NCI-H748 (cell line): ENCODE measurements around the gene GPX6.
"Not testable (repeated sequence)": the region's sequence is repeated elsewhere in the genome, so short reads cannot be mapped to it uniquely, and the experiment has no call there.

Experiments used
- DNase-seq: peaks from one replicate; lab custom pipeline; 2025; ENCODE audit not compliant: unreplicated experiment; lab: John Stamatoyannopoulos, UW

Gene GPX6

DNA sequence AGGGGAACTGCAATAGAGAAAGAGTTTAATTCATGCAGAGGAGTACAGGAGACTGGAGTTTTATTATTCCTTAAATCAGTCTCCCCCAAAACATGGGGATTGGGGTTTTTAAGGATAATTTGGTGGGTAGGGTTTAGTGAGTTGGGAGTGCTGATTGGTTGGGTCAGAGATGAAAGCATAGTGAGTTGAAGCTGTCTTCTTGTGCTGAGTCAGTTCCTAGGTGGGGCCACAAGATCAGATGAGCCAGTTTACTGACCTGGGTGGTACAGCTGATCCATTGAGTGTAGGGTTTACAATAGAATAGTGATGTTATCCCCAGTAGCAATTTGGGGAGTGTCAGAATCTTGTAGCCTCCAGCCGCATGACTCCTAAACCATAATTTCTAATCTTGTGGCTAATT lies 29.1 kb downstream of the GPX6 start:
- no peak for DNase-seq

DNA sequence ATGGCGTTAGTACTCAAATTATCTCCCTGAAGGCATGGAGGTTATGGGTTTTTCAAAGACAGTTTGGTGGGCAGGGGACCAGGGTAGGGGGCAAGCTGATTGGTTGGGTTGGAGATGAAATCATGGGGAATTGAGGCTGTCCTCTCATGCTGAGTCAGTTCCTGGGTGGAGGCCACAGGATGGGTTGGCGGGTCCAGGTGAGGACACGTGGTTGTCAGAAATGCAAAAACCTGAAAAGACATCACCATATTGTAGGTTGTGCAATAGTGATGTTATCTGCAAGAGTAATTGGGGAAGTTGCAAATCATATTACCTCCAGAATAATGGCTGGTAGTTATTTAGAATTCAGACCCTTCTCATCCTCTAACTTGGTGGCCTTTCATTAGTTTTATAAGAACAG lies 30.1 kb downstream of the GPX6 start:
- DNase-seq, result no peak

DNA sequence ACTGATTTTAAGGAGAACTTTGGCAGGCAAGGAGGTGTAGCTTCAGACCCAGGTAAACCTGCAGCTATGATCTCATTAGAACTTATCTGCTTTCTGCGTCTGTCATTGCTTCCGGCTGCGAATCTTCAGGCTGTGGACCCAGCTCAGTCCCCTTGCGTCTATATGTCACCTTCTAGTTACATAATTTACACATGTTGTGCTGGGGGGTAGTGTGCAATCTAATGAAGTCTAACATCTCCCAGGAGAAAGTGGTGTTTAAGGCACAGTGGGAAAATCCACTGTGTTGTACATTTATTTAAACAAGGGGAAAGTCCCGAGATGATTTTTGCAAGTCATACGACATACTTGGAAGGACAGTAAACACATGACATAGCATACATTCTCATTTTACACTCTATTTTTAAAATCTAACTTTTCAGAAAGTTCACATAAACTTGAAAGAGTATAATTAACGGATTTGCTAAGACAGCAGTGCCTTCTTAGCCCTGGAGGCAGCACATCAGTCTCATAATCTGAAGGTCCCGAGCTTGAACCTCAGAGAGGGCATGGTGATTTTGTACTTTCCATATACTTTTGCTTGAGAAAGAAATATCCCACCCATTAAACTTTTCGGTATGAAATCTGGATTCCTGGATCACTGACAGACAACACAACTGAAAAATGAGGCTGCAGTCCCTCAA lies 35.2 kb downstream of the GPX6 start:
- DNase-seq, result peak; percentile 26

DNA sequence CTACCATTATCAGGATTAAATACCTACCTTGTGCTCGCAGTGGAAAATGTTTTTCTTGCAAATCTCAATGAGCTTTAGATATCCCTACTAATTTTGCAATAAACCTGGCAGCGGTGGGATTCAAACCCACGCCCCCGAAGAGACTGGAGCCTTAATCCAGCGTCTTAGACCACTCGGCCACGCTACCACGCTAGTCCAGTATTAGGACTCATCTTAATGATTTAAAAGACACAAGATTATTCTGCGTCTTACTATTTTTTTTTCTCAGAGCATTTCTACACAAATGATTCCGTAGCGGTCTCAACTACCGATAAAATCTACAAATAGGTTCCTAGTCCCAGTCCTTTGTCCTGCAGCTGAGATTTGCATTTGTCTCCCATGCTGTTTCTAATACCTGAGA lies 37.1 kb downstream of the GPX6 start:
- peak; percentile 43 for DNase-seq

DNA sequence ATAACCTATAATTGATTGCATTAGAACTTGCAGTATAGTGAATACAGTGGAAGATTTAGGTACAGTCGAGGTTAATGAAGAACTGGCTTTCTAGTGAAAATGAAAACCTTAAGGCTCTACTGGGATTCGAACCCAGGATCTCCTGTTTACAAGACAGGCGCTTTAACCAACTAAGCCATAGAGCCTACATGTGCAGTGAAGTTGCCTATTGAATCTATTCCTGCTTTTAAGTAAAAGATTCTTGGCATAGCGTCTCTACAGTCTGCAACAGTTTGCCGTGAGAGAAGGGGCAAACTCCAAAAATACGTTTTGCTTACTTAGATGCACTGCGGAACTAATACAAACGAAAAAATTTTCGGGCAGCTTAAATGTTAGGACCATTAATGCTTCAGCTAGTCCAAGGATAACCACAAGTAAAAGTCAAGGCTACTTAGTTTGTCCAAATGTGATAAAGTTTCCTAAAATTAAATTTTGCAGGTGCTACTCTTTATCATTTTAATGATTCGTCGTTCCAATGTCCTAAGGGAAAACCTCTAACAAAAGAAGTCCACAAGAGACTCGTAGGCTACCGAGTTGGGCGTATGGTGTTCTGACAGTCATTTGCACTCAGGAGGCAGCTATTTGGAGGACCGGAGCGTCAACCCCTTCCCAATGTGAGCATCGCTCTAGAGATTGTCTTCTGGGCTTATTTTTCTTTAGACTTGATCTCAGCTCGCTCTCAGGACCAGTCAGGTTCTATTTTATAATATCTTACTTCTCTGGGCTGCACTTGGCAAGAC lies 41.0 kb downstream of the GPX6 start:
- DNase-seq, result peak; percentile 83

DNA sequence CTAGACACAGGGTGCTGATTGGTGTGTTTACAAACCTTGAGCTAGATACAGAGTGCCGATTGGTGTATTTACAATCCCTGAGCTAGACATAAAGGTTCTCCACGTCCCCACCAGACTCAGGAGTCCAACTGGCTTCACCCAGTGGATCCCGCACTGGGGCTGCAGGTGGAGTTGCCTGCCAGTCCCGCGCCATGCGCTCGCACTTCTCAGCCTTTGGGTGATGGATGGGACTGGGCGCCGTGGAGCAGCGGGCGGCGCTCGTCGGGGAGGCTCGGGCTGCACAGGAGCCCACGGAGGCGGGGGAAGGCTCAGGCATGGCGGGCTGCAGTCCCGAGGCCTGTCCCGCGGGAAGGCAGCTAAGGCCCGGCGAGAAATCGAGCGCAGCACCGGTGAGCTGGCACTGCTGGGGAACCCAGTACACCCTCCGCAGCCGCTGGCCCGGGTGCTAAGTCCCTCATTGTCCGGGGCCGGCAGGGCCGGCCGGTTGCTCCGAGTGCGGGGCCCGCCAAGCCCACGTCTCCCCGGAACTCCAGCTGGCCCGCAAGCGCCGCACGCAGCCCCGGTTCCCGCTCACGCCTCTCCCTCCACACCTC lies 46.3 kb downstream of the GPX6 start:
- DNase-seq, result not testable (repeated sequence)

DNA sequence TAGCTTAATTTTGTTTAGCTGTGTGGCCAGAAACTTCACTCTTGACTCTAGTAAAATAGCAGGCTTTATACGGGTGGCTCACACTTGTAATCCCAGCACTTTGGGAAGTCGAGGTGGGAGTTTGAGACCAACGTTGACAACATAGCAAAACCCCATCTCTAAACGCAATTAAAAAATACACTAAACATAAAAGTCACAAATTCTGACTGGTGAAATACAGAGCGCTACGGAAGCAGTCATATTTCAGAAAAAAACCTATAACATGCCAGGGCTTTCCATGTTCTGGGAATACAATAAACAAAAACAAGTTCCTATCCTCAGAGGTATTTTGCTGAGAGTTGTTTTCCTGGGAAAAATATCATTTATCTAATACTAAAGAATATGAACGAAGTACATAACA lies 47.5 kb downstream of the GPX6 start:
- DNase-seq, result no peak

DNA sequence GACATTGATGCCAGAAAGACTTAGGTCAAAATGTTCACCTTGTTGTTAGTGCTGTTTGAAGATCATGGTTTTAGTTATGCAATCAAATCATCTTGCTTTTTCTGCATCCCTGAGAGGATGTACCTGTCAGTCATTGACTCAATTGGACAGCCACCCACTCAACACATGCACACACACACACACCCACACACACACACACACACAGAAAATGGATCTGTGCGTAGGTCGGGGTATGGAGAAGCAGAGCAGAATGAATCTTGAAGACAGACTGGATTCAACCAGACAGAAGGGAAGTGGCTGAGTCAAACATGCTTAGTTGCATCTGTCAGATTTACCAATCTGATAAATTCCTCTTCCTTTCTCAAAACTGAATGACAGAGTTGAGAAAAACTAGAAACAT lies 53.2 kb downstream of the GPX6 start:
- DNase-seq, result no peak

DNA sequence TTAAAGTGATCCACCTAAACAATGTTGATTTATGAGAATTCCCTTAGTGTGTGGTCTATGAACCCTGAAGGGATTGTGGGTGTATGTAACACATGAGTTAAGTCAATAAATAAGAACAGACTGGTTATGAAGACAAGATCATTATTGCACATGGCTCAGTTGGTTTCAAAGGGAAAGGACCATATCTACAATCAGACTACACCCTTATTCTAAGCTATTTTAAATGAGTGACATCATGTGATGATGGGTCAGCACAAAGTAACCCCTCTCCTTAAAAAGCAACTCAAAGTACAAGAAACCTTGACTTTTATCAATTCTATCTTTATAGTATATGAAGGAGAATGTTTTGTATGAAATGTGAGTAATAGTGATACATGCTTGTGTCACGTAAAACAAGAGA lies 57.0 kb downstream of the GPX6 start:
- no peak for DNase-seq
